Embryonic facial prominence (tissue), 1 donor: ENCODE results near the gene PTPRN.

Experiments used
- DNase-seq: peaks from one replicate; pipeline ENCODE4 v3.0.0-alpha.2; 2016; ENCODE audit errors: extremely low spot score

PTPRN gene

DNA sequence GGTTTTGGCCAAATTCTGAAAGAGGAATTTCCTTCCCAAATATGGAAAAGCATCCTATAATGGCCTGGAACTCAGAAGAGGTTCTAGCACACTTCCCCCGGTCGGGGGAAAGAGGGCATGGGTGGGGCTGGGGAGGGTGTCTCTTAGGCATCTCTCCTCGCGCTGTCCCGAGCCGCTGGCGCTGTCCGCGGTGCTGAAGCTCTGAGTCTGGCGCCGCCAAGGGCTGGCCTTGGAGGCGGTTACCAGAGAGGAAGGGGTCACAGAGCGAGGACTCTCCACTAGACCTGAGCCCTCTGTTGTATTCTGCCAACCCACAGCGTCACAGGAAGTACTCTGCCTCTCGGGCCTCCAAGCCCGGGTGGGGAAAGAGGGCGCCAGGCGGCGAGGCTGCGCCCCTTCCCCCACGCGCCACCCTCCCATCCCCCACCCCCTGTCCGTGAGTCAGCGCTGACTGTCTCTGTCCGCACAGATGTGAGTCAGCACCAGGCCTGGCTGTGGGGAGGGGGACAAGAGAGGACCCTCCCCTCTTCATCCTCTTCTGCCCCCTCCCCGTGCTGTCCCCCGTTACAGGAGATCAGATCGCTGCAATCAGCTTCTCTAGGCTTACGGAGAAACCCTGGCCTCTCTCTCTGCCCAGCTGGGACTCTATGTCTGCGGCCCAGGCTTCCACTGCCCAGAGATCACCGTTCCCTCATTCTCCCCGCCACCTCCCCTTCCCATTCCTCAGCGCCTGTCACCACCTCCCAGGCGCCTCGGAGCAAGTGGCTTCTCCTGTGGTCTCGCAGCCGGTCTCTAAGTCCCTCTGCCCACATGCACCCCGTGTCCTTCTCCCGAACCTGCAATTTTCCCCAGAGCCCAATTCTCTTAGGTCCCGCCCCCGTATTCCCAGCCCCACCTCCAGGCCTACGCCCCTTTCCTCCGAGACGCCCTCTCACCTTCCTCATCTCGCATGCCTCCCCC, 779 bp downstream of the PTPRN start:
- DNase-seq: no peak

DNA sequence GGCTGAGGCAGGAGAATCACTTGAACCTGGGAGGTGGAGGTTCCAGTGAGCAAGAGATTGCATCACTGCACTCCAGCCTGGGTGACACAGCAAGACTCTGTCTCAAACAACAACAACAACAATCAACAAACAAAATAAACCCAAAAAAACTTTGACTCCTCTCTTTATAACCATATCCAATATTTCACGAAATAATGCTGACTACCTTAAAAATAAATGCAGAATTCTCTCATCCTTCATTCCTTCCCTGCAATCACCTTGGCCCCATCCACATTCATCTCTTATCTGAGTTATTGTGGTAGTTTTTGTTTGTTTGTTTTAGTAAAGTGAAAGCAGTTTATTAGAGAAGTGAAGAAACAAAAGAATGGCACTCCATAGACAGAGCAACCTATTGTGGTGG, 3.2 kb downstream of the PTPRN start:
- DNase-seq: no peak

DNA sequence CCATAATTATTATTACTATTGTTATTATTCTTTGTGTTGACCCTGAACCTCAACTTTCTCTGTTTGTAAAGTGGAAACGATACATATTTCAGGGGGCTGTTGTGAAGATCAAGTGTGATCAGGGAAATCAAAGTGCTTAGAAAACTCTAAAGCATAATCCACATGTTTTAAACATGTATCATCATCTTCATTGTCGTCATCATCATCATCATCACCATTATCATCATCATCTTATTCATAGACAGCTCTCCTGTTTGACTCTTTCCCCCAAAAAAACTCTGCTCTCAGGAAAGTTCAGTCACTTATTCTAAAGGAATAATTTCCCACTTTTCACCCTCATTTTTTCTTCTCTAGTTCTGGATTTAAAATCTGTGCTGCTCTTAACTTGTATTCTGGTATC, 5.0 kb downstream of the PTPRN start:
- DNase-seq: no peak

DNA sequence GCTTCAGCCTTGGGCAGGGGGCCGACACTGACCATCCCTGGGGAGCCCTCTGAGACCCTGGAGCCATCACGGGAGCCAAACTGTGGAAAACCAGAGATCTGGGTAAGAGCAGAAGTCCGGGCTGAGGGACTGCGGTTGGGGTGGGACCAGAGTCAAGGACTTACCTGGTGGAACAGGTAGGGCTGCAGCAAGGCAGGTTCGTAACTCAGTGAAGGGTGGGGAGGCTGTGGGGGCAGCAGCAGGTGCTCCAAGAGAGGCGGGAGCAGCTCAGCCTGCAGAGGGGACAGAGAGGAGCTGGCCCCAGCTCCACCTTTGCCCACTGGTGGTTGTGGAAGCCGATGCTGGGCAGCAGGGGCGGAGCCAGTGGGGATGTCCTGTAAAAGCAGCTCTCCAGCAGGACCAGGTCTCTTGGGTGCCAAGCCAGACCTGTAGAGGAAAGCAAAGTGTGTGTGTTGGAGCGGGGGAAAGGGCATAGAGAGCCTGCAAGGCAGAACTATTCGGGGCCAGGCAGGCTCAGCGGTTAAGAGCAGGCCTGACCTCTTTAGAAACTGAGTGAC, 6.7 kb downstream of the PTPRN start:
- no peak for DNase-seq

DNA sequence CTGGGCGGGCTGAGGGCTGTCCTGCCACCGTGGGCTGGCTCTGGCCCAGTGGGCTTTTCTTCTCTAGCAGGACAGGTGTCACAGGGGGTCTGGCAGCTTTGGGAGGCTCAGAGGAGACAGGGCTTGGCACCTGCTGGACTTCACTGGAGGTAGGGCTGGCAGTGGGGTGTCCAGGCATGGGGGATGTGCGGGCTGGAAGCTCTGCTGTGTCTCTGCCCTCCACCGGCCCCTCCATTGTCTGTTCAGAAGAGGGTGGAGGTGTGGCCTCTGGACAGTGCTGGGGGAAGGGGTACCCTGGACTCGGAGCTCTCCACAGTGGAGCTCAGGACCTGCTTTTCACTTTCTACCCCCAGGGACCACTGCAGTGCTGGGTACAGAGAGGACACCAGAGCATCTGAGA, 9.2 kb downstream of the PTPRN start:
- no peak for DNase-seq

DNA sequence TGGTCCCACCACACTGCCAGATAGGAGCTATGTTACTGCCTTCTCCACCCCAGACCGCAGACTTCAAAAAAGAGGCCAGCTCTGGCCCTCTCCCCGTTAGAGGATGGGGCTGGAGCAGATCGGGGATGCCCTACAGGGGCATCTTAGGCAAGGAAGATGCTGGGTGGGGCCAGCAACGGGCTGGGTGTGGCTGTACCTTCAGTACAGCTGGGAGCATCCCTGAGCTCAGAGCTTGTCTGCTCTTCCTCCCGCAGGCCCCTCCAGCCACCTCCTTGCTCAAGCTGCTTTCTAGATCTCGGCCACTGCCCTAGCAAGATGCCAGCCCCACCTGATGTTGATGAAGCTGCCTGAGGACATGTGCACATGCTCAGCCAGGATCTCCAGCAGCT, 9.8 kb downstream of the PTPRN start:
- no peak for DNase-seq

DNA sequence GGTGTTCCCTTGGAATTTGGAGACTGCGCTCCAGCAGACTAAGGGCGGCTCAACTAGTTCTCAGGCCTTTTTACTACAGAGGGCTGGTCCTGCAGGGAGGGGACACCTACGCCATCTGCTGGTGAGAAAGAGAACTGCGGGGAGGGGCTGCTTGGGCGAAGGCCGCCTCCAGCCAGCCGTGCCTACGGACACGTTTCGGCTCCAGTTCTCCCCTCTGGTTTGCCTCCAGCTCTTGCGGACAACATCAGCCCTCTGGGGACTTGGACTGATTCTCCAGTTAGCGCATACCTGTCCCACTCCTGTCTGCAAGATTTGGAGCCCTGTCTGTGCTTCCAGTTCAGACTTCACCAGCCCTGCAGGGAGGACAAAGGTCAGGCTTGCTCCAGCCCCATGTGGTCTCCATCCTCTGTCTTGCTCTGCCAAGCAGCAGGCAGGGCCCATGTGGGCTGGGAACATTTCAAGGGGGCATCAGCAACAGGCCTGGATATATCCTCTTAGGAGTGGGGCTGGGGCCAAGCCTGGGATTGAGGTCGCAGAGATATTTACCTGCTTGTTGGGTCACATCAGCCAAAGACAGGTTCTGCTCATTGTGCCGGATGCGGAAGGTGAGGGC, 10.3 kb downstream of the PTPRN start:
- no peak for DNase-seq

DNA sequence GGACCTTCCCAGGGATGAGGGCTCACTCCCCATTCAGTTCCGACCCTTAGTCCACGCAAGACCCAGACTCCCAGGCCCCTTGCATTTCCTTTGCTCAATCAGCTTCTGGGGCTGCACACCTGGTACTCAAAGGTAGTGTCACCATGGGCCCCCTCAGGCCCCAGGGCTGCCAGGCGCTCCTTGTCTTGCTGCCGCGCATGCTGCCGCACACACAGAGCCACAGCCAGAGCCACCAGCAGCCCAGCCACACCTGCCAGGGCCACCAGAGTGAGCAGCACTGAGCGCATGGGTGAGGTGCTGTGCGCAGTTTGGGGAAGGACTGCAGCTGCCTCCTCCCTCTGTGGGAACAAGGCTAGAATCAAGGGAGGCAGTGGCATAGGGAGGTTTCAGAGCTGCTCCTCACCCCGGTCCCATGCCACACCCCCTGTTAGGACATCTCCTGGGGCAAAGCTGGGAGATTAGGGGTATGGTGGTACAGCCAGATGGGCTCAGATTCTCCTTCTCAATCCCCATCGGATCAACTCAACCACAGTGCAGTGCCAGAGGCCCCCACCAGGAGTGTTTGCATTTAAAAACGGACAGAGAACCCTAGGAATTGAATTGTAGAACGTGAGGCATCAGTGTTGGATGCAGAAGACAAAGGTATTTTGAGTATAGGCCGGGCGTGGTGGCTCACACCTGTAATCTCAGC, 11.3 kb downstream of the PTPRN start:
- no peak for DNase-seq

DNA sequence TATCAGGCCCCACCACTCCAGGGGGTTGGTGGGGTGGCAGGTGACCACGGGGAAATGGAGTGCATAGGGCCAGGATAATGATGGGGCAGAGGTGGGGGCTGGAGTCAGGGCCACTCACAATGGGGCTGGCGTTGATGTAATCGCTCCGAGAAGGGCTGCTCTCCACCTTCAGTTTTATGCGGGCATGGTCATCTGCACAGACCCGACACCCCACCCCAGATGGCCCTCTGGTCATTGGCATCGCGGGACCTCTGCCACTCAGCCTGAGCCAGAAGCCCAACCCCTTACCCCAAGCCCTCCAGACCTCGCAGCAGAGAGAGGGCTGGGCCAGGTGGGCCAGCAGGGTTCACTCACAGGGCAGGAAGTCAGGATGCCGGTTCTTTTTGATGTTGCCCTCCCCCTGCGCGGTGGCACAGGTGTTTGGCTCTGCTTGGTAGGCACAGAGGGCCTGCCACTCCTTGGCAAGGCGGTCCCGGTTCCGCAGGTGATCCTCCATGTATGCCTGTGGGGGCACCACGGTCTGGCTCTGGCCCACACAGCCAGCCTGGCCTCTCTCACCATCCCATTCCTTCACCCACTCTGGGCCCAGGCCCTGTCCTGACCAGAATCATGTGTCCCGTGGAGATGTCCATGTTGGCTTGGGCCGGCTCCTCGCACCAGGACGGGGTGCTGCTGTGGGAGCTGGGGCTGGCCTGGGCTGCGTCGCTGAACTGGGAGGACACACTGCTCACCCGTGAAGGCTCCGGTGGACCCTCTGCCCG, 12.4 kb downstream of the PTPRN start:
- DNase-seq: no peak

DNA sequence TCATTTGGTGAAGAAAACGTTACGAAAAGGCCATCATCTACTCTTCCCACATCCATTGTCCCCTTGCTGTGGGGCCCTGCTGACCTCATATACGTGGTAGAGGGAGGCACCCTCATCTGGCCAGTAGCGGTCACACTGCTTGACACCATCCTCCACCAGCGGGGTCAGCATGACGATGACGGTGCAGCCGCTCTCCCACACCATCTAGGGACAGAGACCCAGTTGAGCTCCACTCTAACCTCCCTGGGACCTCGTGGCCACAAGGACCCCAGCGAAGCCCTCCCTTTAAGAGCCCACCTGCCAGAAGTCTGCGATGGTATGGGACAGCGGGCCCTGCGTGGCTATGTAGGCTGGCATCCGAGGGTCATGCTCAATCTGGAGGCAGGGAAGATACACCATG, 13.1 kb downstream of the PTPRN start:
- no peak for DNase-seq

DNA sequence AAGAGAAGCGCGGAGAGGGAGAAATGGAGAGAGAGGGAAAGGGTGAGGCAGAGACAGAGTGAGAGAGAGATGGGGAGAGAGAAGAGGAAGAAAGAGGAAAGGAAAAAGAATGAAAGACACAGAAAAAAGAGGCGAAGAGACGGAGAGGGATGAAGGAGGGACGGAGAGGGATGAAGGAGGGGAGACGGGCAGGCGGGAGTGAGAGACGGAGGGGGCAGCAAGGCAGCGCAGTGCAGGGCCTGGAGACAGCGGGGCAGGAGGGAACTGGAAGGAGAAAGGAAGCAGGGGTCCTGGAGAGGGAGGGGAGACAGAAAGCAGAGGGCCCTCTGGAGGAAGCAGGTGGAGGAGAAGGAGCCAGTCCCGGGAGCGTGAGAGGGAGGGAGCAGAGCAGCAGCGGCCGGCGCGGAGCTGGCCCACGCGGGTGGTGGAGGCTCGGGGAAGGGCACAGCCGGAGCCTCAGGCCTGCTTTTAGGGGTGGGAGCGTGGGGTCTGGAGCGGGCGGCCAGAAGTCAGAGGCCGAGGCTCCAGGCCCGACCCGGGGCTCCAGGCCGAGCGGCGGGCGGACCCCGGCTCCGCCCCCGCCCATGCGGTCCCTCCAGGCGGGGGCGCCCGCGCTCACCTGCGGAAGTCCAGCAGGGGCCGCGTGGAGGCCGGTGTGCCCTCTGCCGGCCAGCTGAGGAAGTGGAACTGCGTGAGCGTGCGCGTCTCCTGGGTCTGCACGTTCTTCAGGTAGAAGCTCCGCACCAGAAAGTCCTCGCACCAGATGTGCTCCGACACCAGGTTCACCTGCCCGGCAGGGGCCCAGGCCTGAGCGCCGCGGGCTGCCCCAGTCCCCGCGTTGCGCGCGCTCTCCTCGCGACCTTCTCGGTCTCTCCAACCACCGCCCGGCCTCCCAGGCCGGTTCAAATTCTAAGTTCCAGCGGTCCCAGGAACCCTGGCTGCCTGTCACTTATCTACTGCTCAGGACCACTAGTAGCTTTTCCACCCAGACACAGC, 14.5 kb downstream of the PTPRN start:
- DNase-seq: peak; percentile 43

DNA sequence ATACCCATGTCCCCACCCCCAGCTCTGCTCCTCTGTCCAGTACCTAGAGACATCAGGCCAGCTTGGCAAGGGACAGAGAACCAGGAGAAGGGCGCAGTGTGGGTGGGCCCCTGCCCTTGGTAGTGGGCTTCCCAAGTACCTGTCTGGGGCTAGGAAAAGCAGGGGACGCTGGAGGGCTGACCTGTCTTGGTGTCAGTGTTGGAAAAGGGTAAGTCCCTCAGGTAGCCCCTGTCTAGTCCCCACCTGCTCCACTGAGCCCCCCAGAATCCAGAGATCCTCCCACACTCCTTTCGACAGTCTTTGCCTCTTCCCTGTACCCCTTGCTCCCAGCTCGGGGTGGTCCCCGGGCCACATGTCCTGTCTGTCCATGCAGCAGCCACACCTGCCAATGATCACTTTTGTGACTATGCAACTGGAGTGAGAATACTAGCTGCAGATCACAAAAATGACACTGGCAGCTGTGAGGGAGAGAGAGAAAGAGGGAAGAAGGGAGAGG, 15.4 kb downstream of the PTPRN start:
- DNase-seq: no peak

DNA sequence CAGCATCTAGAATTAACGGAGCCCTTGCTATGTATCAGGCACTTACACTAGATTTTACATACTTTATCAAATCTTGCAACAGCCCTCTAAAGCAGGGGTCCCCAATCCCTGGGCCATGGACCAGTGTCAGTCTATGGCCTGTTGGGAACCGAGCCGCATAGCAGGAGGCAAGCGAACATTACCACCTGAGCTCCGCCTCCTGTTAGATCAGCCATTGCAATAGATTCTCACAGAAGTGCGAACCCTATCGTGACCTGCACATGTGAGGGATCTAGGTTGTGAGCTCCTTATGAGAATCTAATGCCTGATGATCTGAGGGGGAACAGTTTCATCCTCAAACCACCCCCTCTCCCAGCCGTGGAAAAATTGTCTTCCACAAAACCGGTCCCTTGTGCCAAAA, 16.6 kb downstream of the PTPRN start:
- DNase-seq: no peak

DNA sequence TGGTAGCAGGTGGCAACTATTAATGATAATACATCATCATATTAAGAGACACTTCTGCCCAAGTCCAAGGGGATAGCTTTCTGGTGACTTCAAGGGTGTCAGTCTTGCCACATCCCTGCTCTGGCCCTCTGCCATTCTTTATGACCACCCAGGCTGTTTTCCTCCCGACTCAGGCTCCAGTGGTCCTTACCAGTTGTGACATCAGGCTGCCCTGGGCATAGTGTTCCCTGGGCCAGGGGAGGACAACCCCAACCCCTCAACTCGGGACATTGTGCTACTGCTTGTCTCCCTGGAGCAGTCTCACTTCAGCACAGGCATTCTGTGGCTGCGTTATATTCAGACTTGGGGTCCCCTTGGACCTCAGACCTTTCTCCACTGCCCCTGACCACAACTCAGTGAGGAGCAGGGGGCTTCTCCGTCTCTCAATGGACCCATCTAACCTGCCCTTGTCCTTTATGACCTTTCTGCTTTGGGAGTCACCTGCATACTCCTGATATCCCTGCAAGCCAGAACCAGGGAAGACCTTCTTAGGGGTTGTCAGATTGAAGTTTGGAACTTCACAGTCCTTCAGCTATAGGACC, 17.2 kb downstream of the PTPRN start:
- no peak for DNase-seq

DNA sequence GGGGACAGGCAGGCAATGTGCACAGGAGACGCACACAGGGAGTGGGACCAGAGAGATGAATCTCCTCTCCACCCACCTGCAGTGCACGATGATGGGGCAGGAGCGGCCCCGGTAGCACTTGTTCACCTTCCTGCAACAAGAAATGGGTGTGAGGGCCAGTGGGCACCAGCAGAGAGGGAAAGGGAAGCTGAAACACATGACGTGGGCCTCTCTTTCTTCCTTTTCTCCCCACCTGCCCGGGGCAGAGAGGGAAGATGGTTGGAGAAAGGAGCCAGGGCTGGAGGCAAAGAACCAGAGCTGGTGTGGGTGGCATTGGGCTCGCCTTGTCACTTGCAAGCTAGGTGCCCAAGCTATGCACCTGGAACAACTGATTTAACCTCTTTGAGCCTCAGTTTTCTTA, 17.8 kb downstream of the PTPRN start:
- DNase-seq: no peak

DNA sequence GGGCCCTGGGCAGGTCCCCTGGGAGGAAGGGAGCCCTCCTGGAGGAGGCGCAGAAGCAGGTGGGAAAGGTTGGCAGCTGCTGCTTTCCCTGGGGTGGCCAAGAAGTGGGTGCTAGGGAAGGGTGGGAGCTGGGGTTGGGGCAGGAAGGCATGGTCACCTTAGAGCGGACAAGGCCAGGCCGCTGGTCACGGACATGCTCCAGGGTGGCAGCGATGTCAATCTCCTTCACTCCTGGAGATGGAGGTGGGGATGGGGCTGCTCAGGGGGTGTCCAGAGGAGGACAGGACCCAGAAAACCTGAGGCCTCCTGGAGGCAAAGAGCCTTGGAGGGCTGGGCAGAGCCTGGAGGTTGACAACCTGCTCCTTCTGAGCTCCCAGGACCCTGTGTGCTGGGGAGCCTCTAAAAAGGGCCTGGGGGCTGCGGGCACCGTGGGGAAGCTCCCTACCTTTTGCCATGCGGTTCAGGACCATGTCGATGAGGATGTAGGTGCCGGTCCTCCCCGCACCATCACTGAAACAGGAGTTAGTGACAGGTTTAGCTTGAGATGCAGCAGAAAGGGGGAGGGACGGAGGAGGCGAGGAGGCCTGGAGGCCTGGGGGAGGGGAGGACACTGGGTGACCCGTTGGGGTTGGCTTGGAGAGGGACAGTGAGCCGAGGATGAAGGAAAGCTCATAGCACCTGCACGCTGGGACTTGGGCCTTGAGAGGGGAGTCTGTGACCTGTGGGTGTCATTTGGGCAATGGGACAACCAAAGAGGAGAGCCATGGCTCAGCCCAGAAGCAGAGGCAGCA, 18.6 kb downstream of the PTPRN start:
- no peak for DNase-seq

DNA sequence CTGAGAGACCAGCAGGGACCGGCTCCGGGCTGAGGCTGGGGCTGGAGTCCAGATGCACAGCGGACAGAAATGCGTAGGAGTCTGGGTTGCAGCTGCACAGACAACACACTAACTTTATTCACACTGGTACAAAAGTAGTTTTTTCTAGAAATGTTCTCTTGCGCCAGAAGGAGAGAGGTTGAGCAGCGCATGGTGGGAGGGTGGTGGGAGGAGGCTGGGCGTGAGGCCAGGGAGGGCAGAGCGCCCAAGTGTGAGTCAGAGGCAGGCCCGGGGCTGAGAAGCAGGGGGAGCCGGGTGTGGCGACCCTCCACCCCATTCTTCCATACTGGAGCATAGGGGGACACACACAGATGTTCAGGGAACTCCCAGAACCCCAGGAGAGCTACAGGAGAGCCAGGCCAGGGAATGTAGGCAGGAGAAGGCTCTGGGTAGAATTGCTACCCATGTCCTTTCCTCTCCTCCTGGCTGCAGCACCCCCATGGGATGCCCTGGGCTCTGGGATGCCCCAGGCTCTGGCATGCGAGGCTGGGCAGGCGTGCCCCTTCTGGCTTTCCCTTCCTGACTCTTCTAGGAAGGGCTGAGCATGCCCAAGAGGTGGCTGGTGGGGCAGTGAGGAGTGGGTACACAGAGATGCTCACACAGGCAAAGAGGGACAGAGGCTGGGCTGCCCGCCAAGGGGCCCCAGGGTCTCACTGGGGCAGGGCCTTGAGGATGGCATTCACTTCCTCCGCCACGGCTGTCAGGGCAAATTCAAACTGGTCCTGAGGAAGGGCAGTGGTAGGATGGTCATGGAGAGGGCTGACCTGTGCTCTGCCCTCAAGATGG, 19.5 kb downstream of the PTPRN start:
- peak; percentile 41 for DNase-seq

DNA sequence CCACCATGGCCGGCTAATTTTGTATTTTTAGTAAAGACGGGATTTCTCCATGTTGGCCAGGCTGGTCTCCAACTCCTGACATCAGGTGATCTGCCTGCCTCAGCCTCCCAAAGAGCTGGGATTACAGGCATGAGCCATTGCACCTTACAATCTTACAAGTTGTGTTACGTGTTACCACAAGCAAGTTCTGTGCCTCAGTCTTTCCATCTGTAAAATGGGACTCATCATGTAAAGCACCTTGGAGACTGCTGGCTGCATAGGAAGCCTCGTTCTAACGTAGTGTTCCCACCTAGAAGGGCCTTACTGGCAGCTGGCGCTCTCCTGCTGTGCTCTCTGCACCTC, 20.0 kb downstream of the PTPRN start:
- no peak for DNase-seq
